ENCODE measurements around the gene DIP2C. TPM values are rescaled to one million over a fixed set of nuclear protein-coding genes. Genes with fewer than 3 reads are reported as not detected.

DIP2C gene
- total RNA-seq, 1 experiment from 2014 or later = 11.0 TPM

DNA sequence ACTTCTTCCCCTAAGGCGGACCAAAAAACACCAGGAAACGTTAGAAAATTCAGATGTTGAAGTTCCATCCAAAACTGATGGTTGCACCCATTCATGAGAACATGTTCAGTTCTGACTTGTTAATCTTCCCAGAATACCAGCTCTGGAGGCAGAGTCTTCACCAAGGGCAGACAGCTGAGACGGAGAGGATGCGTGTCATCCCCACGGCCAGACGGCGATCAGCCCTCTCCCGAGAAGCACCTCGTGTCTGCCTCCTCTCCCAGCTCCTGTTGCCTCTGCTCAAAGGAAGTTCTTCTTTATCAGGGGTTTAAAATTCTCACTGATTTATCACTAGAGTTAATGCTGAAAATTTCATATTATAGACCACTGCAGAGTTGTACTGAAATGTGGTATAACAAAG lies 284.5 kb downstream of the DIP2C start:
- no peak for ATAC-seq
- no peak overlapping the region for H3K4me3 Mint-ChIP-seq
- POLR2A ChIA-PET = no interaction called here
- no peaks in the 10 kb centered on the region for H3K27me3 Mint-ChIP-seq (ENCODE audit: low read depth)
- CTCF ChIA-PET = interaction anchor here (1.7 kb wide), 1 partner anchor 11 kb away, joined by 7 read pairs; no protein-coding TSS in a partner anchor
- TF ChIP-seq, protein P1, sequence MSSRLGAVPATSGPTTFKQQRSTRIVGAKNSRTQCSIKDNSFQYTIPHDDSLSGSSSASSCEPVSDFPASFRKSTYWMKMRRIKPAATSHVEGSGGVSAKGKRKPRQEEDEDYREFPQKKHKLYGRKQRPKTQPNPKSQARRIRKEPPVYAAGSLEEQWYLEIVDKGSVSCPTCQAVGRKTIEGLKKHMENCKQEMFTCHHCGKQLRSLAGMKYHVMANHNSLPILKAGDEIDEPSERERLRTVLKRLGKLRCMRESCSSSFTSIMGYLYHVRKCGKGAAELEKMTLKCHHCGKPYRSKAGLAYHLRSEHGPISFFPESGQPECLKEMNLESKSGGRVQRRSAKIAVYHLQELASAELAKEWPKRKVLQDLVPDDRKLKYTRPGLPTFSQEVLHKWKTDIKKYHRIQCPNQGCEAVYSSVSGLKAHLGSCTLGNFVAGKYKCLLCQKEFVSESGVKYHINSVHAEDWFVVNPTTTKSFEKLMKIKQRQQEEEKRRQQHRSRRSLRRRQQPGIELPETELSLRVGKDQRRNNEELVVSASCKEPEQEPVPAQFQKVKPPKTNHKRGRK (CRISPR knock-in tag; IDR thresholded peaks at IDR 0.05; ENCODE audit: borderline replicate concordance) = no peak
- TF ChIP-seq ZNF219 (CRISPR knock-in tag; IDR thresholded peaks at IDR 0.05; ENCODE audit: borderline replicate concordance) (no peak), OVOL2 (CRISPR knock-in tag; IDR thresholded peaks at IDR 0.05; ENCODE audit: borderline replicate concordance) (no peak), NR1H2 (CRISPR knock-in tag; IDR thresholded peaks at IDR 0.05) (no peak), ZNF317 (CRISPR knock-in tag; IDR thresholded peaks at IDR 0.05; ENCODE audit: borderline replicate concordance, low read depth) (no peak), MXD4 (CRISPR knock-in tag; IDR thresholded peaks at IDR 0.05; ENCODE audit: borderline replicate concordance) (no peak), ZNF396 (CRISPR knock-in tag; IDR thresholded peaks at IDR 0.05; ENCODE audit: borderline replicate concordance) (no peak), ZNF423 (CRISPR knock-in tag; IDR thresholded peaks at IDR 0.05) (no peak), JAZF1 (CRISPR knock-in tag; IDR thresholded peaks at IDR 0.05) (no peak), IRF1 (CRISPR knock-in tag; IDR thresholded peaks at IDR 0.05) (no peak), ERG (CRISPR knock-in tag; IDR thresholded peaks at IDR 0.05) (no peak), IRF2 (CRISPR knock-in tag; IDR thresholded peaks at IDR 0.05; ENCODE audit: borderline replicate concordance, low read depth) (no peak), CREB1 (CRISPR knock-in tag; IDR thresholded peaks at IDR 0.05) (no peak), FOXP1 (CRISPR knock-in tag; IDR thresholded peaks at IDR 0.05; ENCODE audit: borderline replicate concordance) (no peak), ZNF425 (CRISPR knock-in tag; conservative IDR thresholded peaks at IDR 0.05) (no peak), HMGA2 (CRISPR knock-in tag; IDR thresholded peaks at IDR 0.05) (no peak), E2F5 (CRISPR knock-in tag; IDR thresholded peaks at IDR 0.05) (no peak), ZNF281 (CRISPR knock-in tag; IDR thresholded peaks at IDR 0.05) (no peak)
- peaks cover 7% of the 10 kb centered on the region; the same call in 1 of the 2 replicates for H3K36me3 Mint-ChIP-seq
- H3K27ac Mint-ChIP-seq = no peak overlapping the region
- no peak for DNase-seq (ENCODE audit: low spot score)
- H3K9me3 Mint-ChIP-seq = no peaks in the 10 kb centered on the region
- no peaks in the 10 kb centered on the region for H3K4me1 Mint-ChIP-seq

Measured in WTC11 (cell line).